Measurements from ENCODE around the gene TPMT.
"Not testable (repeated sequence)": the region's sequence is repeated elsewhere in the genome, so short reads cannot be mapped to it uniquely, and the experiment has no call there.

Gene TPMT

GRCh38 chr6:18155150-18155863 is 430 bp upstream of the TPMT start, which contains the start of gene KDM1B:
Gene KDM1B (plus strand): TSS chr6:18155422. CDS start chr6:18159896, 4,474 bp downstream.
- peak; percentile 99 for DNase-seq

DNA sequence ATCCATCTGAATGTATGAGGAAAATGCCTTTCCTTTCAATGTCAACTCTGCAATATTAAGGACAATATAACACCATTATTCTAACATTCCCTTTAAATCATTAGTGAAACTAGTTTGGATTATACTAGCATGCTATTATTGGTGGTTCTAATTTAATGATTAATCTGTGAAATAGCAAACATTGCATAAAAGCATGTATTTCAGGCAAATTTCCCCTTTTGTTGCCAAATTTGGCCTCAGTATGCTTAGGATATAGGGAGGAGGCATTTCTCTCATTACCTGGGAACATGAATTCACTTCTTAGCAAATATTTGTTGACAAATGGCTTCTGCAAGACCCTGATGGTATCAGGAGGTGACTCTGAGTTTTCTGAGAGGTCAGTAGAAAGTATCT is 1.6 kb downstream of the TPMT start:
- no peak for DNase-seq

DNA sequence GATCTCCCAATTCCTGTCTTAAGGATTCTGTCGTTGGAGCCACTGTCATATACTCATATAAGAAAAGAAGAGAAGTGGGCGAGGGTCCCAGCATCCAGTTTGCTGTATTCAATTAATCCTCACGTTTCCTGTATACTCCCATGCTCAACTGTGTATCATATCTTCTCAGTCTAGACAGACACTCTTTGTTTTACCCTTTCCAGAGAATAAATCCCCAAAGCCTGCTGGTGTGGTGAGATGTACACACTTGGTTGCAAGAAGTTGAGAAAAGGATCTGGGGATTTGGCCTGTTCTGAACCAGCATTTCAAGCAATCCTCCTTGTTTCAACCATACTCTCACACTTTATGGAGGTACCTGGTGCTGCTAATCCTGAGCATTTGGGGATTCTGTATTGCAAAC is 3.1 kb downstream of the TPMT start:
- DNase-seq = no peak

- DNase-seq = not testable (repeated sequence)
Observed at GRCh38 chr6:18151391-18151790, 3.5 kb downstream of the TPMT start.

DNA sequence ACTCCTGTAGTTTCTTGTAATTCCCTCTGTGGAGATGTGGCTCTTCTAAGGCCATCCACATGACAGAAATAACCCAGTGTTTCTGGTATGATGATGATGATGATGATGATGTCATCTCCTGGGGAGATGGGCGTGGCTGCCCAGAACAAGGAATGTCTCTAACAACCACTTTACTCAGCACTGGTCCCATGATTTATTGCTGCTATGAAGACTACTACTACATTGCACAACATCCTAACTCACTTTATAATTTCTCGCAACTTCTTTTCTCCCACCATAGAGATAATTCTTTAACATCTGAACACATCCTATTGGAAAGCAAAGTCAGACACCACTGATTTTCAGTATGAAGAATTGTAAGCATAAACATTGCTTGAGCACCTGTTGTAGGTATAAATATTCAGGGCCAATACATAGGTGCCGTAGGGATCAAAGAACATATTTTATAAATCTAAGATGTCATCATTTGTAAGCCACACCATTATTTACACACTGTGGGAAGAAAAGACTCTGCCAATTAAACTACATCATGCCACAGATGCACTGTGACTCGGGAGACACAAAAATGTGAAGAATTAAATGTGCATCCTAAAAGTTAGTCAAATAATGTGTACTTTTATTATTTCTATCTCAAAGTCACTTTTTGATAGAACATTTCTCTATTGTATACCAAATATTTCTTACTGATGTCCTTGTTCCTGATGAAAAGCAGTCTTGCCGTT is 6.4 kb downstream of the TPMT start:
- peak; percentile 8 for DNase-seq

GRCh38 chr6:18147616-18148015 is 7.3 kb downstream of the TPMT start:
- no peak for DNase-seq

DNA sequence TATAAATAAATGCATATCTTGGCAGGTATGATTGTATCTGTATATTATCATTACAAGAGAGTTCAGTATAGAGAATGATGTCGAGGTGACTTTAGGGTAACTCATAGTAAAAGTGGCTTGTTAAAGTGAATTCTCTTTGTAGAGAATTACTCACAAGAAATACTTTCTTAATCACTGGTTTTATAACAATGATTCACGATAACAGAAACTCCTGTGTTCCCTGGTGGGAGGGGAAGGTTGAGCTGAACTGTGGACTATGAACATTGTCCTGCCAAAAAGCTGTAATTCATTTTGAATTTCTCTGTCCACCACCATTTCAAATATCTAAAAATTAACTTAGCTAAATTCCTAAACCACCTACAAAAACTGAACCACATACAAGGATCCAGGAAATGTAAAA is 7.7 kb downstream of the TPMT start:
- DNase-seq = no peak

- no peak for DNase-seq
Observed at GRCh38 chr6:18142591-18142861, 12.4 kb downstream of the TPMT start.

GRCh38 chr6:18141805-18142590 is 12.9 kb downstream of the TPMT start:
- no peak for DNase-seq

DNA sequence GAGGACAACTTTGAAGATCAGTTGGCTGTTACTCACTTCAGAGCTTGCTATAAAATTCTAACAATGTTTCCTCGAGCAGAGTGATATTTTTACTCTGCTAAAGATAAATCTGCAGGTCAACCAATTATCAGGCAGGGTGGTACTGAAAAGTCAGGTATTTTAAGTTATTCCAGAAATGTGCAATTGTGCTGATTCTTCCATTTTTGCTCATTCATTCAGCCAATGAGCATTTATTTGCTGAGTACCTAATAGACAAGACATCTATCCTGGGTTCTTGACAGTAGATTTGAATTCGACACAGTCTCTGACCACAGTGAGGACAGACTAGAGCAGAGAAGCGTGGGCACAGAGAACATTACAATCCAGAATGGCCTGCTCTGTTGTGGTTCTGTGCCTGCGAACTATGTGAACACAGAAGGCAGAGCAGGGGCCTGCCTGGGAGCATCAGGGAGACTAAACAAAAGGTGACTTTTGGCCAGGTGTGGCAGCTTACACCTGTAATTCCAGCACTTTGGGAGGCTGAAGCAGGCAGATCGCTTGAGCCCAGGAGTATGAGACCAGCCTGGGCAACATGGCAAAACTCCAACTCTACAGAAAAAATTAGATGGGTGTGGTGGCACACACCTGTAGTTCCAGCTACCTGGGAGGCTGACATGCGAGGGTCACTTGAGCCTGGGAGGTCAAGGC is 14.8 kb downstream of the TPMT start:
- DNase-seq = no peak

- no peak for DNase-seq
Observed at GRCh38 chr6:18138906-18139305, 16.0 kb downstream of the TPMT start.

DNA sequence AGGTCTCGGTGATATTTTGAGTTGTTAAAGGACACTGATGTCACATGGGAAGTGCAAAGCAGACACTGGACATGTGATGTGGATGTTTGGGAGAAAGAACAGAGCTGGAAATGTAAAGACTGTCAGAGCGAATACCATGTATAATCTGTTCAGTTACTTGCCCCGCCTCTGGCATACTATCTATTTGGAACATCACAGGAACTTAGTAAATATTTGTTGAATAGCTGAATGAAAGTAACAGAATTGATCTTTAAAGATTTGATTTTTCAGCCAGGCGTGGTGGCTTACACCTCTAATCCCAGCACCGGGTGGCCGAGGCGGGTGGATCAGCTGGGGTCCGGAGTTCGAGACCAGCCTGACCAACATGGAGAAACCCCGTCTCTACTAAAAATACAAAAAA is 18.6 kb downstream of the TPMT start:
- DNase-seq = no peak

DNA sequence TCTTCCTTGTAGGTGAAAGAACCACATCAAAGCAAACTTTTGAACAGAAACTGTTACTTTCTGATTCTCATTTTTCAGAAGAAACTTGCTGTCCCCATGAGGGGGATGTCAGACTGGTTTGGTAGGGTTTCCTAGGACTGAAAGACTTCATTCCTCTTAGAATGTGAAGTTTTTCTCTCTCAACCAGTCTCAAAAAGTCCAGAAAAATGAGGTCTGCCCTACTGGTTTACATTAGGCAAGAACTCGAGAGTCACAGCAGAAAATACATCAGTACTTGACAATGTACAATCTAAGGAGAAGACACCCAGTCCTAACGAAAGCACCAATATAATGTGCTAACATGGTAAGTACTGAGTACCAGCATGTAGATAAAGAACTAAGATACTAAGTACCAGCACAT is 19.7 kb downstream of the TPMT start:
- no peak for DNase-seq

GRCh38 chr6:18132346-18132745 is 22.5 kb downstream of the TPMT start:
- DNase-seq = no peak

DNA sequence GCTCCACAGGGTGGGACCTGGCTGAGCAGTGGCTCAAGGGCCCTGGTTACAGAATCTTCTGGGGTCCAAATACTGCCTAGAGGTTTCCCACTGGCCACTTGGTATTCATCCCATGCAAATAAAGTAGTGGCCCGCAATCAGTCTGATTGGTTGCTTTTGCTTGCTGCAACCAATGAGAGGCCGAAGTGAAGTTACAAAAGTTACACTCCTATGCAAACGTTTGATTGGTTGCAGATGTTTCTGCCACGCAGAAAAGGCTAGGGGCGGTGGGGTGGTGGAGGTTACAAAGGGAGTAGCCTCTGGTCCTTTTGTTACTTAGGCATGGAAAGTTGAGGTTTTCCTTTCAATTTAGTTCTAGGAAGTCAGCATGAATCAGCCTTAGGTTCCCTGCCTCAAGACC is 28.8 kb downstream of the TPMT start:
- no peak for DNase-seq

DNA sequence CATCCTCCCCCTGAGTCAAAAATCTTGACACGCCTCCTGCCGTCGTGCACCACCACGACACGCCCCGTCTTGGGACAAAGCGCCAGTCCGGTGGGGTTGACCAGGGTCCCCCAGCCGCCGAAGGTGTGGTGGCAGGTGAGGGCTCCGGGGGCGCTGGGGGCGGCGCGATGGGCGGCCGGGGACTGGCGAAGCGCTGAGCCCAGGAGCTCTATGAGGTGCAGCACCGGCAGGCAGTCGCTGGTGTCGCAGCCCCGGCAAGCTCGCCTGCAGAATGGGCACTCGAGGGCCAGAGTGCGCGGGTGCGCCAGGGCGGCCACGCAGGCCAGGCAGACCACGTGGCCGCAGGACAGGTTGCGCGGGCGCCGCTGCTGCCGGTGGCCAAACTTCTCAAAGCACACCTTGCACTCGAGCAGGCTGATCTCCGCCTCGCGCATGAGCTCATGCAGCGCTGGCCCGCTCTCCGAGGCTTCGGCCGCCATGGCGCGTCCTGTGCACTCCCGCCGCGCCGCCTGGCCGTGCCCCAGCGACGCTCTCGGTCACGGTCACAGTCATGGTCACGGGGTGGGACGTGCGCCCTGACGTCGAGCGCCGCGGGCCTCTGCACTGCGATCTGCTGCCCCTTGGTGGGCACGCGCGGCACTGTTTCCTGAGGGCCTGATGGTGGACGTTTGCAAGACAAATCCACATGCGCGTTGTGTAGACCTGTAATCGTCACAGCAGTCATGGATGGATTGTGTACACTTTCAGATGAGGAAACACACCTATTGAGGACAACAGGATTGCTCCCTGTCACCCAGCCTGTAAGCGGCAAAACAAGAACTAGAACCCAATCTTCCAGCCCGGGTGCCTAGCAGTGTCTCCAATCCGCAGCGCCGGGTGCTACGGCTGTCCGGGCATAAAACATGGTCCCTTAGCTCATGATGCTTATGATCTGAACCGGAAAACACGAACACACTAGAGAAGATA is 32.5 kb downstream of the TPMT start, which contains the start of gene NHLRC1:
Gene NHLRC1 (minus strand): TSS at position 550 of the 966 bp plus-strand sequence. CDS start 71 bp downstream, at position 479.
- DNase-seq = peak; percentile 83

- DNase-seq = no peak
Observed at GRCh38 chr6:18121580-18122127, 33.2 kb downstream of the TPMT start.

- DNase-seq = no peak
Observed at GRCh38 chr6:18119236-18119635, 35.6 kb downstream of the TPMT start.

- DNase-seq = no peak
Observed at GRCh38 chr6:18118330-18118729, 36.5 kb downstream of the TPMT start.

DNA sequence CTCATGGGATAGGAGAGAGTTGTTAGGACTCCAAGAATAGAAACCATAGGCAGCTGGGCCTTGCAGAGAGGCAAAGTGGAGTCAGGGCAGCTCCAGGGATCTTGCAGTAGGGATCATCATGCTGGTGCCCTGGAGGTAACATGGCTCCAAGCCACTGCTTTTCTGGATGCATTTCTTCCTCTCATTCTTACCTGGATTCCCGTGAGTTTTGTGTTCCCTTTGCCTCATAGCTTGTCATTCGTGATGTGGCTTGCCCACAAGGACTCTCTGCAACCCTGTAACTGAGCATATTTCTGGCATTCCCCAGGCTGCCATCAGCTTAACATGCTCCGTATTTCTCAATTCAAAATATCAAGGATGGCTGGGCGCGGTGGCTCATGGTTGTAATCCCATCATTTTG is 37.7 kb downstream of the TPMT start:
- no peak for DNase-seq

DNA sequence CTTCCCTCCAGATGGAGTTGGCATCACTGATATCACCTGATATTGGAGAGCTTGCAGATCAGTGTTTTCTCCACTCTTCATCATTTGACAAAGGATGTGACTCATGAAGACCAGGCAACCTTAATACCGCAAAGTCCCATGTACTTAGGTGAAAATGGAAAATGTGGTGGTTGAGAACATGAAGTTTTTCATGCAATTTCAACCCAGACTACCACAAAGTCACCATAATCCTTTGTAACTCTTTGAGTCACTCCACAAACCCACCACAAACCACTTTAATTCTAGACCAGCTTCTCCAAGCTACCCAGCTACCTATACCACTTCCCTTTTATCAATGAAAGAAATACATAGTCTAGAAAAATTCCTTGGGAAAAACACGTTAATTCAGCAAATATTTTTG is 39.5 kb downstream of the TPMT start:
- DNase-seq = peak; percentile 79

DNA sequence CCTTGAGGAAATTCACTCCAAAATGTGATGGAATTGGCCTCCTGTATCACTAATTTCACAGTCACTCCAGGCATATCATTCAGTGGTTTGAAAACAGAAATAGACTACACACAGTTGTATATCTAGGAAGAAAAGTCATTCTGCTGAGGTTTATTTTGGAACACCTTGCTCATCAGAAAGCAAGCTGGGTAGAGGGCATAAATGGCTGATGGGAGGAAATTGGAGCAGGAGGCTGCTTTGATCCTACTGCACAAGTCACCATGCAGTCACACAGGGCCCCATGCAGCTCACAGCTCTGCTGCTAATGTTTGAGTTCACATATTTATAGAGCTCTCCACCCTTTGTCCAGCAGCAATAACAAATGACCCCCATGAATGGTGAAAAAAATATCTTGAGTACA is 44.7 kb downstream of the TPMT start:
- DNase-seq = no peak

All from activated CD4-positive, alpha-beta T cell treated with anti-CD3 and anti-CD28 coated beads, Interleukin-2, Interleukin-6, amounts not matched to agents 100 ng/mL and 50 ng/mL, durations not matched to agents 16 hours and 8 hours (primary cell).